H1 (cell line): ENCODE data around the gene ALG9. TPM values are rescaled to one million over a fixed set of nuclear protein-coding genes. Genes with fewer than 3 reads are reported as not detected.

Experiments
- CTCF ChIA-PET: fragments of 300-600 bp; sonication (Branson Sonifier 250); formaldehyde crosslinking; loops from one replicate; lab custom pipeline; 2021; ENCODE audit not compliant: partially characterized antibody; lab: Charles Lee
- POLR2A ChIA-PET: fragments of 300-600 bp; sonication (Branson Sonifier 250); formaldehyde crosslinking; loops from one replicate; lab custom pipeline; 2021; ENCODE audit warnings: inconsistent platforms; ENCODE audit not compliant: partially characterized antibody; lab: Charles Lee
- DNase-seq, 2 experiments: peaks; one replicate each; pipeline versions ENCODE4 v3.0.0 to v3.0.0-alpha.2; 2010 to 2022; ENCODE audit warnings: low spot score in 2 of 2, low read depth in 1 of 2, mixed read lengths in 1 of 2
- FAIRE-seq: peaks from 2 replicates; lab custom pipeline; 2011; peaks lifted over from hg19 to GRCh38; lab: Jason Lieb, UNC
- H2AFZ ChIP-seq: 2 replicates; pipeline ENCODE4 v1.8.1; 2012; ENCODE audit warnings: low read length, inconsistent platforms
- H2AK5ac ChIP-seq: 2 replicates; pipeline ENCODE4 v1.6.1; 2013; ENCODE audit warnings: low read depth, low read length
- H2BK120ac ChIP-seq: replicated peaks from 2 replicates; pipeline ENCODE3; 2013; ENCODE audit warnings: low read depth, low read length, inconsistent platforms
- H2BK12ac ChIP-seq: 2 replicates; pipeline ENCODE4 v1.6.1; 2013; ENCODE audit warnings: low read depth, low read length
- H2BK15ac ChIP-seq: 2 replicates; pipeline ENCODE4 v1.6.1; 2013; ENCODE audit warnings: low read length
- H2BK20ac ChIP-seq: 2 replicates; pipeline ENCODE4 v1.6.1; 2013; ENCODE audit warnings: low read length
- H2BK5ac ChIP-seq: 2 replicates; pipeline ENCODE4 v1.6.1; 2013; ENCODE audit warnings: low read depth, low read length
- H3K14ac ChIP-seq: 2 replicates; pipeline ENCODE4 v1.6.1; 2013; ENCODE audit warnings: inconsistent platforms; ENCODE audit not compliant: insufficient read length
- H3K18ac ChIP-seq: 2 replicates; pipeline ENCODE4 v1.6.1; 2013; ENCODE audit warnings: low read length; ENCODE audit errors: extremely low read depth
- H3K23ac ChIP-seq: 2 replicates; pipeline ENCODE4 v1.6.1; 2013; ENCODE audit warnings: inconsistent platforms; ENCODE audit not compliant: insufficient read length
- H3K23me2 ChIP-seq: 2 replicates; pipeline ENCODE4 v1.6.1; 2013; ENCODE audit warnings: low read depth, low read length
- H3K27ac ChIP-seq: 2 replicates; pipeline ENCODE4 v1.6.1; 2011; ENCODE audit warnings: low read depth, low read length, inconsistent platforms
- H3K27me3 ChIP-seq, 4 experiments: replicated peaks in 1 of 4; 1 replicate in 1 of 4; 2 replicates in 3 of 4; pipeline versions ENCODE4 v1.6.1 to v1.8.1; 2011 to 2013; ENCODE audit warnings: low read length in 3 of 4, mild to moderate bottlenecking in 3 of 4, inconsistent platforms in 2 of 4, mixed read lengths in 2 of 4, moderate library complexity in 1 of 4; ENCODE audit not compliant: control insufficient read depth in 3 of 4, insufficient read depth in 3 of 4; ENCODE audit errors: extremely low read depth in 1 of 4
- H3K36me3 ChIP-seq, 4 experiments: 2 replicates each; pipeline versions ENCODE4 v1.6.1 to v1.8.1; 2011 to 2013; ENCODE audit warnings: mild to moderate bottlenecking in 4 of 4, low read length in 3 of 4, moderate library complexity in 2 of 4, control low read depth in 1 of 4, inconsistent platforms in 1 of 4; ENCODE audit not compliant: insufficient read depth in 4 of 4, control insufficient read depth in 2 of 4
- H3K4ac ChIP-seq: replicated peaks from 2 replicates; pipeline ENCODE3; 2013; ENCODE audit warnings: low read length, low read depth, mixed read lengths, inconsistent platforms; ENCODE audit not compliant: insufficient read length
- H3K4me1 ChIP-seq, 4 experiments: replicated peaks in 1 of 4; 1 replicate in 1 of 4; 2 replicates in 3 of 4; pipeline versions ENCODE4 v1.6.1 to v1.8.1; 2011 to 2013; ENCODE audit warnings: low read length in 3 of 4, inconsistent platforms in 2 of 4, mixed read lengths in 1 of 4; ENCODE audit not compliant: insufficient read depth in 4 of 4, control insufficient read depth in 3 of 4
- H3K4me2 ChIP-seq, 2 experiments: 2 replicates each; pipeline versions ENCODE4 v1.6.1 to v1.8.1; 2011 to 2013; ENCODE audit warnings: low read depth in 2 of 2, low read length in 2 of 2, control low read depth in 1 of 2, inconsistent platforms in 1 of 2, mild to moderate bottlenecking in 1 of 2; ENCODE audit not compliant: insufficient read depth in 1 of 2
- H3K4me3 ChIP-seq, 4 experiments: fragments of 200-600, 300-600 bp in 1 of 4; sonication (generic), shearing (Covaris generic), sonication (Bioruptor Twin) in 1 of 4; 2 replicates each; pipeline versions ENCODE4 v1.5.1 to v1.8.1; 2011 to 2016; ENCODE audit warnings: low read length in 4 of 4, low read depth in 3 of 4, control low read depth in 2 of 4, inconsistent platforms in 2 of 4, mild to moderate bottlenecking in 2 of 4, mixed read lengths in 1 of 4, moderate library complexity in 1 of 4; ENCODE audit not compliant: insufficient read depth in 2 of 4; ENCODE audit errors: extremely low read depth in 1 of 4
- H3K56ac ChIP-seq: replicated peaks from 2 replicates; pipeline ENCODE3; 2013; ENCODE audit warnings: low read depth, mild to moderate bottlenecking, mixed read lengths, low read length, inconsistent platforms; ENCODE audit not compliant: insufficient read length
- H3K79me1 ChIP-seq: 2 replicates; pipeline ENCODE4 v1.6.1; 2013; ENCODE audit warnings: low read depth, low read length, control low read depth
- H3K79me2 ChIP-seq, 2 experiments: 2 replicates each; pipeline versions ENCODE4 v1.6.1 to v1.8.1; 2012 to 2013; ENCODE audit warnings: low read length in 2 of 2, mild to moderate bottlenecking in 2 of 2, inconsistent platforms in 1 of 2; ENCODE audit not compliant: insufficient read depth in 2 of 2, control insufficient read depth in 1 of 2
- H3K9ac ChIP-seq, 4 experiments: replicated peaks in 1 of 4; 1 replicate in 1 of 4; 2 replicates in 3 of 4; pipeline versions ENCODE4 v1.6.1 to v1.8.1; 2011 to 2013; ENCODE audit warnings: low read depth in 3 of 4, low read length in 3 of 4, control low read depth in 2 of 4, mild to moderate bottlenecking in 2 of 4, moderate library complexity in 2 of 4, inconsistent platforms in 1 of 4; ENCODE audit errors: extremely low read depth in 1 of 4
- H3K9me3 ChIP-seq, 2 experiments: 2 replicates each; pipeline versions ENCODE4 v1.6.1 to v1.8.1; 2012 to 2013; ENCODE audit warnings: mild to moderate bottlenecking in 2 of 2, moderate library complexity in 2 of 2, control low read depth in 1 of 2, inconsistent platforms in 1 of 2, low read depth in 1 of 2, low read length in 1 of 2, mixed read lengths in 1 of 2; ENCODE audit not compliant: insufficient read depth in 2 of 2
- H4K20me1 ChIP-seq, 2 experiments: replicated peaks in 1 of 2; 2 replicates each; pipeline versions ENCODE3 to v1.8.1; 2011 to 2013; ENCODE audit warnings: inconsistent platforms in 2 of 2, low read length in 2 of 2, mild to moderate bottlenecking in 1 of 2; ENCODE audit not compliant: insufficient read depth in 2 of 2, control insufficient read depth in 1 of 2
- H4K5ac ChIP-seq: 2 replicates; pipeline ENCODE4 v1.6.1; 2013; ENCODE audit warnings: low read length, low read depth, mixed read lengths, inconsistent platforms; ENCODE audit not compliant: insufficient read length
- H4K8ac ChIP-seq: 2 replicates; pipeline ENCODE4 v1.8.0; 2013; ENCODE audit warnings: mild to moderate bottlenecking, moderate library complexity, low read length, inconsistent platforms; ENCODE audit not compliant: insufficient read depth; ENCODE audit errors: extremely low read depth
- H4K91ac ChIP-seq: replicated peaks from 2 replicates; pipeline ENCODE3; 2013; ENCODE audit warnings: low read length, mixed read lengths, inconsistent platforms; ENCODE audit not compliant: insufficient read length
- SP2 ChIP-seq: IDR thresholded peaks from 2 replicates; pipeline ENCODE4 v1.6.1; 2012; ENCODE audit warnings: mild to moderate bottlenecking, low read length, inconsistent platforms
- SRF ChIP-seq: IDR thresholded peaks from 2 replicates; pipeline ENCODE4 v1.6.1; 2011; ENCODE audit warnings: mild to moderate bottlenecking, low read depth, low read length, moderate library complexity
- SUZ12 ChIP-seq: fragments of 200-600 bp; sonication (generic); IDR thresholded peaks from 2 replicates; pipeline ENCODE4 v1.6.1; 2012; ENCODE audit warnings: mild to moderate bottlenecking, inconsistent platforms, low read length, moderate library complexity, mixed read lengths
- TAF7 ChIP-seq: optimal IDR thresholded peaks from 2 replicates; pipeline ENCODE3; 2011; ENCODE audit warnings: low read depth, mild to moderate bottlenecking, inconsistent platforms, low read length, moderate library complexity, borderline replicate concordance
- WGBS, 2 experiments: shearing (Covaris generic) in 1 of 2; methylation state at CpG; one replicate each; pipeline versions ENCODE4 v1.1.6 to v1.1.7; 2013 to 2015; ENCODE audit warnings: low lambda C conversion rate in 2 of 2, mixed read lengths in 2 of 2, inconsistent platforms in 1 of 2, low coverage in 1 of 2, missing lambda C conversion rate in 1 of 2; ENCODE audit not compliant: insufficient replicate concordance in 2 of 2, insufficient coverage in 1 of 2, insufficient read length in 1 of 2; ENCODE audit errors: extremely low coverage in 1 of 2, missing lambda C conversion rate in 1 of 2; 5-methylcytosine and 5-hydroxymethylcytosine counted together
- polyA plus RNA-seq, 7 experiments: library from polyadenylated mRNA; depleted of rRNA in 3 of 7; stranded (reverse) in 5 of 7; unstranded in 2 of 7; fragments of >200 nt in 5 of 7; fragments of 200-250 nt in 2 of 7; gene quantifications; 1 replicate in 5 of 7; 2 replicates in 1 of 7; 4 replicates in 1 of 7; pipeline versions ENCODE4 v1.2.1 to v1.2.3, GENCODE V29; 2011 to 2013; ENCODE audit warnings: missing spikeins in 2 of 7, mixed read lengths in 2 of 7
- total RNA-seq: library from RNA; stranded (reverse); fragmentation: NEBNext Ultra II Directional; extraction: Animal tissue kit (Norgen Biotek cat#: 25700); gene quantifications from 2 replicates; pipeline ENCODE4 v1.2.1, GENCODE V29; 2021
- TF ChIP-seq, protein P1 (sequence below), 3 experiments: IDR thresholded peaks; 1 replicate in 2 of 3; 2 replicates in 1 of 3; pipeline versions ENCODE4 v1.5.1 to v1.6.1; 2011; ENCODE audit warnings: low read length in 3 of 3, mild to moderate bottlenecking in 3 of 3, inconsistent platforms in 2 of 3, low read depth in 1 of 3, moderate library complexity in 1 of 3; ENCODE audit not compliant: insufficient read depth in 1 of 3; ENCODE audit errors: control extremely low read depth in 1 of 3
- TF ChIP-seq, protein P2 (sequence below): IDR thresholded peaks from 2 replicates; pipeline ENCODE4 v1.6.1; 2011; ENCODE audit warnings: low read length, improper control_type of control experiment

Gene ALG9
- total and polyA plus RNA-seq, 2 of the 8 experiments (the other 6 are each of a cell fraction or from before 2014, with no cell fraction given), result 23.5 to 24.5 TPM

- Histone ChIP-seq H4K20me1 (peaks cover 0 to 2% of the 10 kb centered on the region in 2 experiments), H3K18ac (no peak overlapping the region), H3K79me1 (no peaks in the 10 kb centered on the region), H3K9me3 (no peaks in the 10 kb centered on the region), H3K4ac (no peak overlapping the region), H3K14ac (no peak overlapping the region), H2AFZ (no peak overlapping the region), H3K9ac (no peak overlapping the region), H3K23me2 (no peaks in the 10 kb centered on the region; the same call in 1 of the 2 replicates), H3K4me2 (no peak overlapping the region), H4K8ac (no peak overlapping the region), H3K23ac (no peak overlapping the region), H4K91ac (no peak overlapping the region), H3K27me3 (no peaks in the 10 kb centered on the region), H2BK20ac (no peak overlapping the region), H2AK5ac (no peak overlapping the region), H2BK5ac (no peak overlapping the region), H3K4me1 (no peaks in the 10 kb centered on the region), H3K79me2 (no peaks in the 10 kb centered on the region), H3K4me3 (no peak overlapping the region), H2BK12ac (no peak overlapping the region), H2BK15ac (no peak overlapping the region), H4K5ac (no peak overlapping the region), H3K27ac (no peak overlapping the region), H2BK120ac (no peak overlapping the region), H3K36me3 (peaks cover 8 to 70% (median 56%) of the 10 kb centered on the region in 4 experiments), H3K56ac (no peak overlapping the region)
- ChIA-PET POLR2A (interaction anchor here (0.7 to 4.5 kb wide), 3 partner anchors 11 to 16 kb away, joined by 3 to 23 read pairs (median 4); partner anchors contain the start of gene PPP2R1B), CTCF (interaction anchor here (5.2 kb wide), 1 partner anchor 21 kb away, joined by 24 read pairs; no protein-coding TSS in a partner anchor)
- 97% methylated on average over 6 of the region's 6 CpGs; no CpG with 5 or more reads in 1 of the 2 experiments for WGBS, 2 experiments
- FAIRE-seq (no peak), DNase-seq (no peak)
- TF ChIP-seq TAF7 (no peak), SP2 (no peak), SRF (no peak), SUZ12 (no peak)
- TF ChIP-seq, protein P1, sequence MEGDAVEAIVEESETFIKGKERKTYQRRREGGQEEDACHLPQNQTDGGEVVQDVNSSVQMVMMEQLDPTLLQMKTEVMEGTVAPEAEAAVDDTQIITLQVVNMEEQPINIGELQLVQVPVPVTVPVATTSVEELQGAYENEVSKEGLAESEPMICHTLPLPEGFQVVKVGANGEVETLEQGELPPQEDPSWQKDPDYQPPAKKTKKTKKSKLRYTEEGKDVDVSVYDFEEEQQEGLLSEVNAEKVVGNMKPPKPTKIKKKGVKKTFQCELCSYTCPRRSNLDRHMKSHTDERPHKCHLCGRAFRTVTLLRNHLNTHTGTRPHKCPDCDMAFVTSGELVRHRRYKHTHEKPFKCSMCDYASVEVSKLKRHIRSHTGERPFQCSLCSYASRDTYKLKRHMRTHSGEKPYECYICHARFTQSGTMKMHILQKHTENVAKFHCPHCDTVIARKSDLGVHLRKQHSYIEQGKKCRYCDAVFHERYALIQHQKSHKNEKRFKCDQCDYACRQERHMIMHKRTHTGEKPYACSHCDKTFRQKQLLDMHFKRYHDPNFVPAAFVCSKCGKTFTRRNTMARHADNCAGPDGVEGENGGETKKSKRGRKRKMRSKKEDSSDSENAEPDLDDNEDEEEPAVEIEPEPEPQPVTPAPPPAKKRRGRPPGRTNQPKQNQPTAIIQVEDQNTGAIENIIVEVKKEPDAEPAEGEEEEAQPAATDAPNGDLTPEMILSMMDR (IDR thresholded peaks at IDR 0.05; ENCODE audit: control extremely low read depth in 1 of 3, insufficient read depth in 1 of 3, low read depth in 1 of 3, low read length in 3 of 3), result no peak
- TF ChIP-seq, protein P2, sequence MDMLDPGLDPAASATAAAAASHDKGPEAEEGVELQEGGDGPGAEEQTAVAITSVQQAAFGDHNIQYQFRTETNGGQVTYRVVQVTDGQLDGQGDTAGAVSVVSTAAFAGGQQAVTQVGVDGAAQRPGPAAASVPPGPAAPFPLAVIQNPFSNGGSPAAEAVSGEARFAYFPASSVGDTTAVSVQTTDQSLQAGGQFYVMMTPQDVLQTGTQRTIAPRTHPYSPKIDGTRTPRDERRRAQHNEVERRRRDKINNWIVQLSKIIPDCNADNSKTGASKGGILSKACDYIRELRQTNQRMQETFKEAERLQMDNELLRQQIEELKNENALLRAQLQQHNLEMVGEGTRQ, result no peak
These were observed 115.3 kb downstream of the ALG9 start for GRCh38 chr11:111756097-111756496.
